A549 (cell line): ENCODE results near the gene KATNA1. TPM values are rescaled to one million over a fixed set of nuclear protein-coding genes. Genes with fewer than 3 reads are reported as not detected.

ENCODE experiments used
- ATAC-seq, 2 experiments: fragments of 200-7000 bp in 1 of 2; fragments of >200 bp in 1 of 2; cut with Nextera tagmentation in 1 of 2; cut with Tn5 transposase in 1 of 2; 3 replicates each; pipeline versions ENCODE4 v1.8.0 to v1.9.1; 2018 to 2020; ENCODE audit warnings: mild to moderate bottlenecking in 1 of 2, moderate library complexity in 1 of 2
- CTCF ChIA-PET: fragments of 300-600 bp; sonication (Branson Sonifier 250); formaldehyde crosslinking; extraction: SDS; loops from one replicate; lab custom pipeline; 2021; ENCODE audit warnings: antibody characterized with exemption, inconsistent platforms; lab: Yijun Ruan, JAX
- POLR2A ChIA-PET: fragments of 350-600 bp; formaldehyde crosslinking; extraction: SDS; loops from one replicate; lab custom pipeline; 2021; ENCODE audit warnings: antibody characterized with exemption, inconsistent platforms; lab: Yijun Ruan, JAX
- DNase-seq, 2 experiments: peaks; one replicate each; pipeline versions ENCODE4 v3.0.0 to v3.0.0-alpha.2; 2011 to 2016; ENCODE audit warnings: low read depth in 1 of 2, low spot score in 1 of 2
- FAIRE-seq: peaks from 2 replicates; lab custom pipeline; 2011; peaks lifted over from hg19 to GRCh38; lab: Jason Lieb, UNC
- H3K27ac ChIP-seq, 2 experiments: fragments of >200 bp; sonication (Bioruptor Twin); formaldehyde crosslinking; 3 replicates each; pipeline ENCODE4 v1.5.1; 2016 to 2017
- H3K4me1 ChIP-seq: fragments of >200 bp; sonication (Bioruptor Twin); formaldehyde crosslinking; 3 replicates; pipeline ENCODE4 v1.6.1; 2016
- H3K4me2 ChIP-seq: fragments of >200 bp; sonication (Bioruptor Twin); formaldehyde crosslinking; 3 replicates; pipeline ENCODE4 v1.6.1; 2016
- H3K4me3 ChIP-seq: fragments of >200 bp; sonication (Bioruptor Twin); formaldehyde crosslinking; 3 replicates; pipeline ENCODE4 v1.5.1; 2016
- H3K9me3 ChIP-seq: fragments of >200 bp; sonication (Bioruptor Twin); formaldehyde crosslinking; 3 replicates; pipeline ENCODE4 v1.6.1; 2016
- ATOH8 ChIP-seq: fragments of 250-450 bp; sonication (Bioruptor Pico); IDR thresholded peaks from 2 replicates; pipeline ENCODE4 v1.5.0; 2020; ENCODE audit warnings: low read depth, mild to moderate bottlenecking, moderate library complexity
- CBX2 ChIP-seq: fragments of 200-600 bp; sonication (generic); IDR thresholded peaks from 2 replicates; pipeline ENCODE4 v1.6.1; 2016; ENCODE audit warnings: low read depth, mild to moderate bottlenecking, borderline replicate concordance
- CEBPB ChIP-seq, 2 experiments: fragments of >200 bp in 1 of 2; sonication (Bioruptor Twin) in 1 of 2; formaldehyde crosslinking in 1 of 2; IDR thresholded peaks; 2 replicates each; pipeline ENCODE4 v1.6.1; 2012 to 2016
- E2F6 ChIP-seq: IDR thresholded peaks from 2 replicates; pipeline ENCODE4 v1.6.1; 2012; ENCODE audit warnings: low read depth, borderline replicate concordance
- EP300 ChIP-seq, 2 experiments: fragments of >200 bp; sonication (Bioruptor Twin); formaldehyde crosslinking; IDR thresholded peaks; 2 replicates in 1 of 2; 3 replicates in 1 of 2; pipeline ENCODE4 v1.6.1; 2016 to 2017
- ESRRA ChIP-seq: fragments of 150-350 bp; IDR thresholded peaks from 2 replicates; pipeline ENCODE4 v1.6.1; 2014; ENCODE audit warnings: mild to moderate bottlenecking, low read length, borderline replicate concordance
- FOSB ChIP-seq: fragments of 250-450 bp; sonication (Bioruptor Pico); IDR thresholded peaks from 2 replicates; pipeline ENCODE4 v1.5.0; 2020; ENCODE audit warnings: mild to moderate bottlenecking, moderate library complexity
- FOSL2 ChIP-seq, 2 experiments: fragments of 450-650 bp in 1 of 2; fragments of >200 bp in 1 of 2; sonication (Bioruptor Twin) in 1 of 2; formaldehyde crosslinking; IDR thresholded peaks; 2 replicates each; pipeline versions ENCODE4 v1.5.0 to v1.6.1; 2016 to 2020; ENCODE audit warnings: mild to moderate bottlenecking in 1 of 2, moderate library complexity in 1 of 2
- HOXB13 ChIP-seq: fragments of 250-450 bp; sonication (Bioruptor Pico); IDR thresholded peaks from 2 replicates; pipeline ENCODE4 v1.5.0; 2020; ENCODE audit warnings: low read depth, mild to moderate bottlenecking, moderate library complexity
- JUN ChIP-seq, 2 experiments: fragments of >200 bp; sonication (Bioruptor Twin); formaldehyde crosslinking; IDR thresholded peaks; 2 replicates in 1 of 2; 3 replicates in 1 of 2; pipeline ENCODE4 v1.6.1; 2016 to 2017
- JUNB ChIP-seq: fragments of >200 bp; sonication (Bioruptor Twin); formaldehyde crosslinking; IDR thresholded peaks from 2 replicates; pipeline ENCODE4 v1.6.1; 2016
- KDM5A ChIP-seq: fragments of 200-600 bp; sonication (generic); IDR thresholded peaks from 2 replicates; pipeline ENCODE4 v1.6.1; 2016; ENCODE audit warnings: antibody characterized with exemption, mild to moderate bottlenecking
- MYC ChIP-seq: IDR thresholded peaks from 2 replicates; pipeline ENCODE4 v1.6.1; 2012; ENCODE audit warnings: mild to moderate bottlenecking, inconsistent platforms, low read length, improper control_type of control experiment, borderline replicate concordance
- NPAS2 ChIP-seq: fragments of 250-450 bp; sonication (Bioruptor Pico); IDR thresholded peaks from 2 replicates; pipeline ENCODE4 v1.8.0; 2022; ENCODE audit warnings: mild to moderate bottlenecking, moderate library complexity, borderline replicate concordance
- NR3C1 ChIP-seq: fragments of >200 bp; sonication (Bioruptor Twin); formaldehyde crosslinking; IDR thresholded peaks from 3 replicates; pipeline ENCODE4 v1.6.1; 2017
- POLR2A ChIP-seq: IDR thresholded peaks from 2 replicates; pipeline ENCODE4 v1.6.1; 2012; ENCODE audit warnings: mild to moderate bottlenecking, low read length
- RARB ChIP-seq: fragments of 250-450 bp; sonication (Bioruptor Pico); IDR thresholded peaks from 2 replicates; pipeline ENCODE4 v1.8.0; 2021; ENCODE audit warnings: mild to moderate bottlenecking, moderate library complexity
- REST ChIP-seq: fragments of 200-600 bp; sonication (generic); IDR thresholded peaks from 2 replicates; pipeline ENCODE4 v1.6.1; 2016; ENCODE audit warnings: antibody characterized with exemption, mild to moderate bottlenecking, moderate library complexity
- RFX5 ChIP-seq: fragments of 450-650 bp; IDR thresholded peaks from 2 replicates; pipeline ENCODE4 v1.7.1; 2014; ENCODE audit warnings: antibody characterized with exemption, mild to moderate bottlenecking, moderate library complexity
- SMC3 ChIP-seq: fragments of >200 bp; sonication (Bioruptor Twin); formaldehyde crosslinking; IDR thresholded peaks from 3 replicates; pipeline ENCODE4 v1.6.1; 2018; ENCODE audit warnings: inconsistent platforms
- SREBF2 ChIP-seq: fragments of 450-650 bp; IDR thresholded peaks from 2 replicates; pipeline ENCODE4 v1.6.1; 2014; ENCODE audit warnings: mild to moderate bottlenecking, moderate library complexity
- TFCP2L1 ChIP-seq: fragments of 250-450 bp; sonication (Bioruptor Pico); IDR thresholded peaks from 2 replicates; pipeline ENCODE4 v1.5.0; 2021; ENCODE audit warnings: mild to moderate bottlenecking
- TP53 ChIP-seq: fragments of 250-450 bp; sonication (Bioruptor Pico); IDR thresholded peaks from 2 replicates; pipeline ENCODE4 v1.5.0; 2021; ENCODE audit warnings: mild to moderate bottlenecking, moderate library complexity
- WGBS: methylation state at CpG from one replicate; pipeline ENCODE4 v1.1.6; 2017; ENCODE audit errors: missing lambda C conversion rate; 5-methylcytosine and 5-hydroxymethylcytosine counted together
- polyA plus RNA-seq, 4 experiments: library from polyadenylated mRNA; depleted of rRNA in 3 of 4; stranded (reverse); fragments of >200 nt; fragmentation: RNase III in 1 of 4; extraction: RNeasy Plus Mini Kit Qiagen cat#74134 plus additional on column Dnase treatment in 1 of 4; gene quantifications; 2 replicates in 3 of 4; 3 replicates in 1 of 4; pipeline ENCODE4 v1.2.3, GENCODE V29; 2011 to 2017

The KATNA1 gene
- polyA plus RNA-seq, 2 of the 4 experiments (the other 2 are of a cell fraction) = 9.4 to 27.0 TPM

GRCh38 chr6:149563928-149564325, 84.6 kb downstream of the KATNA1 start:
- CTCF ChIA-PET = interaction anchor here (2.1 to 2.4 kb wide), 2 partner anchors 17 to 19 kb away, joined by 9 to 11 read pairs; partner anchors contain the start of gene PPIL4
- Histone ChIP-seq H3K4me2 (peak overlapping the region; percentile 46), H3K4me3 (no peak overlapping the region), H3K27ac (0 out of 6 replicates have a peak overlapping the region, but pooled peaks of 1 of the 2 experiments have one; percentile 33), H3K4me1 (peaks cover 32% of the 10 kb centered on the region), H3K9me3 (no peaks in the 10 kb centered on the region)
- WGBS = 54% methylated on average over 3 of the region's 3 CpGs
- POLR2A ChIA-PET = no interaction called here
- DNase-seq = no peak
- ATAC-seq = no peak
- TF ChIP-seq RARB (CRISPR knock-in tag) (no peak), POLR2A (no peak), MYC (no peak), EP300 (IDR thresholded peaks at IDR 0.05) (no peak), SMC3 (no peak)
- no peak for FAIRE-seq

GRCh38 chr6:149563203-149563927, 85.1 kb downstream of the KATNA1 start:
- H3K9me3 ChIP-seq = no peaks in the 10 kb centered on the region
- FAIRE-seq (no peak), ATAC-seq (no peak), DNase-seq (peak; percentile 10 to 39)
- no peak overlapping the region for H3K4me3 ChIP-seq
- POLR2A ChIA-PET = interaction anchor here (1.1 kb wide), 1 partner anchor 18 kb away, joined by 3 read pairs; the partner anchor contains the start of gene PPIL4
- peak overlapping the region in 1 of 2 experiments; percentile 72; a peak in 3 of 6 replicates for H3K27ac ChIP-seq
- TF ChIP-seq CEBPB (IDR thresholded peaks at IDR 0.05) (peak; percentile 14 to 61; a peak in 2 of 4 replicates), FOSB (CRISPR knock-in tag) (no peak), FOSL2 (IDR thresholded peaks at IDR 0.05) (peak; percentile 45; the same call in 1 of the 2 replicates), FOSL2 (CRISPR knock-in tag; IDR thresholded peaks at IDR 0.05) (peak; percentile 72), JUNB (peak; percentile 42), REST (no peak), MYC (no peak)
- TF ChIP-seq, all 56 proteins: peak for 3
- 49% methylated on average over 5 of the region's 5 CpGs for WGBS
- peak overlapping the region; percentile 46 for H3K4me2 ChIP-seq
- CTCF ChIA-PET = interaction anchor here (2.1 to 2.4 kb wide), 2 partner anchors 16 to 18 kb away, joined by 9 to 11 read pairs; partner anchors contain the start of gene PPIL4
- H3K4me1 ChIP-seq = peaks cover 32% of the 10 kb centered on the region

GRCh38 chr6:149560736-149561135, 87.8 kb downstream of the KATNA1 start:
- H3K4me1 ChIP-seq = peaks cover 27% of the 10 kb centered on the region
- TF ChIP-seq FOSL2 (IDR thresholded peaks at IDR 0.05) (no peak), FOSL2 (CRISPR knock-in tag; IDR thresholded peaks at IDR 0.05) (no peak), ATOH8 (CRISPR knock-in tag) (no peak), ESRRA (no peak), TFCP2L1 (CRISPR knock-in tag) (no peak), E2F6 (no peak), NR3C1 (no peak), KDM5A (no peak), HOXB13 (CRISPR knock-in tag) (no peak), FOSB (CRISPR knock-in tag) (no peak), JUN (IDR thresholded peaks at IDR 0.05) (no peak), CBX2 (no peak), NPAS2 (no peak), SREBF2 (no peak), TP53 (CRISPR knock-in tag) (no peak), RFX5 (no peak), EP300 (IDR thresholded peaks at IDR 0.05) (no peak)
- FAIRE-seq (no peak), DNase-seq (peak; percentile 36 to 49), ATAC-seq (peak; percentile 89 to 92)
- H3K4me3 ChIP-seq = no peak overlapping the region
- H3K9me3 ChIP-seq = no peaks in the 10 kb centered on the region
- no peak overlapping the region for H3K4me2 ChIP-seq
- WGBS = 30% methylated on average over 3 of the region's 3 CpGs
- CTCF ChIA-PET = interaction anchor here (0.6 to 1.9 kb wide), 6 partner anchors 9 to 931 kb away, joined by 3 to 7 read pairs (median 4); partner anchors contain the start of gene PPIL4
- H3K27ac ChIP-seq = no peak overlapping the region
- POLR2A ChIA-PET = interaction anchor here (1.0 kb wide), 1 partner anchor 14 kb away, joined by 4 read pairs; the partner anchor contains the start of gene PPIL4
